Neural progenitor cell (in vitro differentiated cells): ENCODE results near the gene TTPAL.

ENCODE experiments used
- CTCF ChIP-seq: fragments of 200-600 bp; sonication (generic); IDR thresholded peaks from 2 replicates; pipeline ENCODE4 v1.5.1; 2017; ENCODE audit warnings: antibody characterized with exemption, mild to moderate bottlenecking
- EZH2phosphoT487 ChIP-seq: fragments of 200-600 bp; sonication (generic); IDR thresholded peaks from 2 replicates; pipeline ENCODE4 v1.6.1; 2017; ENCODE audit warnings: antibody characterized with exemption

DNA sequence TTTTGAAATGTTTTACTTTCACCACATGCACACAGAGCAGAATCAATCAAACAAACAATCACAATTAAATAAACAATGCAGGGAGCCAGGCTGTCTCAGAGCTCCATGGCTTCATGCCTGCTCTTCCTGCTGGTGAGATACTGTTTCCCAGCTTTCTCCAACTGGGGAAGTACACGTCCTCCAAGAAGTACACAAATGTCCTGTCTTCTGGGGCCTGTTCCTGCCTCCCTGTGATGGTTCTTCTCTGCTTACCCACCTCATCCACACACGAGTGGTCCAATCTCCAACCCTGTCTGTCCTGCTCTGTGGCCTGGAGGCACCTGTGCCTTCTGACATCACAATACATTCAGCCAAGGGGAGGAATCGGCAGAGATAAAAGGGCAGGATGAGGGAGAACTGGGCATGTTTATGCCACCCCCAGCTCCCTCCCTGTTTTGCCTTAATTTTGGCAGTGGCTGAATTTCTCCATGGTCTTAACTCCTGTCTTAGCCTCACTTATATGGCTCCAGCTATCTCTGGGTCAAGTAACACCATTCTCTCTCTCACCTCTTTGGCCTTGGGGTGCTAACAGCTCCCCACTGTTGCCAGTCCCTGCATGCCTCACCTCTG, 25.3 kb upstream of the TTPAL start:
- TF ChIP-seq CTCF (no peak), EZH2phosphoT487 (no peak)
